Activated CD8-positive, alpha-beta T cell treated with anti-CD3 and anti-CD28 coated beads for 36 hours (primary cell): Measurements from ENCODE around the gene MSMB. TPM values are rescaled to one million over a fixed set of nuclear protein-coding genes. Genes with fewer than 3 reads are reported as not detected.
"Not testable (repeated sequence)": the region's sequence is repeated elsewhere in the genome, so short reads cannot be mapped to it uniquely, and the experiment has no call there.

Experiments used
- ATAC-seq: fragments of 200-7000 bp; cut with Tn5 transposase; one replicate; pipeline ENCODE4 v1.10.0; 2021; ENCODE audit warnings: mild to moderate bottlenecking, moderate library complexity
- CTCF ChIA-PET: fragments of 350-600 bp; sonication (Branson Sonifier 250); formaldehyde crosslinking; loops from one replicate; lab custom pipeline; 2021; ENCODE audit warnings: antibody characterized with exemption; lab: Charles Lee
- POLR2A ChIA-PET: fragments of 350-600 bp; sonication (Branson Sonifier 250); formaldehyde crosslinking; loops from one replicate; lab custom pipeline; 2021; ENCODE audit warnings: antibody characterized with exemption; lab: Charles Lee
- DNase-seq: peaks from one replicate; pipeline ENCODE4 v3.0.0-alpha.2; 2020
- H3K27ac Mint-ChIP-seq: one replicate; pipeline ENCODE4 v1.8.0; 2021; ENCODE audit warnings: mild to moderate bottlenecking, mixed read lengths
- H3K27me3 Mint-ChIP-seq: one replicate; pipeline ENCODE4 v1.8.0; 2021; ENCODE audit warnings: mixed read lengths
- H3K36me3 Mint-ChIP-seq: one replicate; pipeline ENCODE4 v1.8.0; 2021; ENCODE audit warnings: low read depth, mixed read lengths
- H3K4me1 Mint-ChIP-seq: one replicate; pipeline ENCODE4 v1.8.0; 2021; ENCODE audit warnings: low read depth, mixed read lengths
- H3K4me3 Mint-ChIP-seq: one replicate; pipeline ENCODE4 v1.8.0; 2021; ENCODE audit warnings: mild to moderate bottlenecking, moderate library complexity, mixed read lengths
- H3K9me3 Mint-ChIP-seq: one replicate; pipeline ENCODE4 v1.8.0; 2021; ENCODE audit warnings: mixed read lengths
- intact Hi-C: fragments of 100-400 bp; cut with micrococcal nuclease; formaldehyde crosslinking; loops from one replicate; pipeline ENCODE4 v1.10.0; 2022
- total RNA-seq, 2 experiments: library from RNA; stranded (reverse); gene quantifications; one replicate each; pipeline ENCODE4 v1.2.3, GENCODE V29; 2021
- TF ChIP-seq, protein P1 (sequence below): fragments of 200-600 bp; IDR thresholded peaks from one replicate; pipeline ENCODE4 v1.8.0; 2022; ENCODE audit warnings: antibody characterized with exemption, mild to moderate bottlenecking

Gene MSMB
- total RNA-seq, 2 experiments from 2014 or later = not detected

DNA sequence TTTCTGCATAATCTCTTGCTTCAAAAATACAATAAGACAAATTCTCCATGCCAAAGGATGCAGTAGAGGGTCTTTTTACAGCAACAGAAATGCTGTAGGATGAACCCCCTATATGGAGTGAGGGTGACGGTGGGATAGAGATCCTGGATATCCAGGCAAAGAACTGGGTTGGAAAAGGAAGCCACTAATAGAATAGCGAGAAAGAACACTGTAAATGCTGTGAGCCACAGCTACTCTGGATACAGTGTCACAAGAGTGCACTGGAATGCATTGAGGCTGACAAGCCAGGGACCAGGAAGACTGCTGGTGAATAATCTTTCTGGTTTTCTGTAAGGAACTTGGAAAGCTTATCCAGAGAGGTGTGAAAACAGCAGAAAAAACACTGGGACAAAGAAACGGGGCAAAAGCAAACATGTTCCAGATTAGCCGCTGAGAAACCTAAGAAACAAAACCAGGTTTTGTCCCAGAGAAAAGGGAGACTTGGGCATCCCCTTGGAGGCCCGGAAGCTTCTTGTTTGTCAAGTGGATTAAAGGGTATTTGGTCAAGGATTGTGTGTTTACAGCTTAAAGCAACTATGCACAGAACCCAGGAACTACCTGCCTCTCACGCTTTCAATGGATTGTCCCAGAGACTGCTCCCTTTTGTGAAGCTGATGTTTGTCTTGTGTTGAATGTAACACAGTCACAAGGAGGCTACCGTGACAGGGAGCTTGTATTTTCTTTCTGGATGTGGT is 6.2 kb upstream of the MSMB start:
- H3K9me3 Mint-ChIP-seq = peaks cover 3% of the 10 kb centered on the region
- no peak overlapping the region for H3K27ac Mint-ChIP-seq
- H3K36me3 Mint-ChIP-seq = no peaks in the 10 kb centered on the region
- ATAC-seq = no peak
- H3K4me3 Mint-ChIP-seq = no peak overlapping the region
- POLR2A ChIA-PET = no interaction called here
- H3K27me3 Mint-ChIP-seq = no peaks in the 10 kb centered on the region
- TF ChIP-seq, protein P1, sequence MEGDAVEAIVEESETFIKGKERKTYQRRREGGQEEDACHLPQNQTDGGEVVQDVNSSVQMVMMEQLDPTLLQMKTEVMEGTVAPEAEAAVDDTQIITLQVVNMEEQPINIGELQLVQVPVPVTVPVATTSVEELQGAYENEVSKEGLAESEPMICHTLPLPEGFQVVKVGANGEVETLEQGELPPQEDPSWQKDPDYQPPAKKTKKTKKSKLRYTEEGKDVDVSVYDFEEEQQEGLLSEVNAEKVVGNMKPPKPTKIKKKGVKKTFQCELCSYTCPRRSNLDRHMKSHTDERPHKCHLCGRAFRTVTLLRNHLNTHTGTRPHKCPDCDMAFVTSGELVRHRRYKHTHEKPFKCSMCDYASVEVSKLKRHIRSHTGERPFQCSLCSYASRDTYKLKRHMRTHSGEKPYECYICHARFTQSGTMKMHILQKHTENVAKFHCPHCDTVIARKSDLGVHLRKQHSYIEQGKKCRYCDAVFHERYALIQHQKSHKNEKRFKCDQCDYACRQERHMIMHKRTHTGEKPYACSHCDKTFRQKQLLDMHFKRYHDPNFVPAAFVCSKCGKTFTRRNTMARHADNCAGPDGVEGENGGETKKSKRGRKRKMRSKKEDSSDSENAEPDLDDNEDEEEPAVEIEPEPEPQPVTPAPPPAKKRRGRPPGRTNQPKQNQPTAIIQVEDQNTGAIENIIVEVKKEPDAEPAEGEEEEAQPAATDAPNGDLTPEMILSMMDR = no peak
- no peaks in the 10 kb centered on the region for H3K4me1 Mint-ChIP-seq
- CTCF ChIA-PET = interaction anchor here (1.2 kb wide), 1 partner anchor 19 kb away, joined by 3 read pairs; no protein-coding TSS in a partner anchor
- intact Hi-C loops = no loop called here
- DNase-seq = no peak

DNA sequence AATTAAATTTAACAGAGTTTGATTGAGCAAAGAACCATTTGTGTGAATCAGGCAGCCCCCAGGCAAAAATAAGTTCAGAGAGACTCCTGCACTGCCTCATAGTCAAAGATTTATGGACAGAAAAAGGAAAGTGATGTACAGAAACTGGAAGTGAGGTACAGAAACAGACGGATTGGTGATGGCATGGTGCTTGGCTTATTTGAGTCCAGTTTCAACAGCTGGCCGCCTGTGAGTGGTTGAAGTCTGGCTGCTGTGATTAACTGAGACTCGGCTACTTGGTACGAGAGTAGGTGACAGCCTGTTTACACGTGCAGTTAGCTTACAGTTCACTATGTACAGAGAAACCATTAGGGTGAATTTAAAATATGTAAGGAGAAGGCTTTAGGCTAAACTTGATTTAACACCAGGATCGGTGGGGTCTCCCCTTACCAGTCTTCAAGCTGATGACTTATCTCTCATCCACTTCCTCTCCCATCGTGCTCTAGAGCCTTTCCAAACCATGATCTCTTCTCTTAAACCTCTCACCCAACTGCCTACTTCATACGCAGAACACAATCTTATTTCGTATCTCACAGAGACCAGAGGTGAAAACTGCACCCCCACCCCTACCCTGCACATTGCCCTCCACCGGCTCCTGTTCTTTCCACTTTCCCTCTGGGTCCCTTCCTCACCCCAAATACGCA is 5.0 kb upstream of the MSMB start:
- ChIA-PET POLR2A (interaction anchor here (1.1 kb wide), 1 partner anchor 22 kb away, joined by 3 read pairs; no protein-coding TSS in a partner anchor), CTCF (no interaction called here)
- TF ChIP-seq, protein P1 = no peak
- Mint-ChIP-seq H3K27me3 (no peaks in the 10 kb centered on the region), H3K9me3 (no peaks in the 10 kb centered on the region), H3K27ac (no peak overlapping the region), H3K36me3 (no peaks in the 10 kb centered on the region), H3K4me1 (no peaks in the 10 kb centered on the region), H3K4me3 (no peak overlapping the region)
- intact Hi-C loops = no loop called here
- ATAC-seq (no peak), DNase-seq (no peak)

DNA sequence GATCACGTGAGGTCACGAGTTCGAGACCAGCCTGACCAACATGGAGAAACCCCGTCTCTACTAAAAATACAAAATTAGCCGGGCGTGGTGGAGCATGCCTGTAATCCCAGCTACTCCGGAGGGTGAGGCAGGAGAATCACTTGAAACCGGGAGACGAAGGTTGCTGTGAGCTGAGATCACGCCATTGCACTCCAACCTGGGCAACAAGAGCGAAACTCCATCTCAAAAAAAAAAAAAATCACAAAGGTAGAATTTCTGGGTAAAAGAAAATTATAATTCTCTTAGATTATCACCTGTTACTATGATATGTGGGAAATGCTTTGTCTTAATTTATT is 3.4 kb upstream of the MSMB start:
- CTCF ChIA-PET, H3K27me3 Mint-ChIP-seq, H3K9me3 Mint-ChIP-seq, POLR2A ChIA-PET, H3K36me3 Mint-ChIP-seq, H3K4me1 Mint-ChIP-seq, H3K4me3 Mint-ChIP-seq, intact Hi-C loops, DNase-seq, ATAC-seq, H3K27ac Mint-ChIP-seq: not testable (repeated sequence)

DNA sequence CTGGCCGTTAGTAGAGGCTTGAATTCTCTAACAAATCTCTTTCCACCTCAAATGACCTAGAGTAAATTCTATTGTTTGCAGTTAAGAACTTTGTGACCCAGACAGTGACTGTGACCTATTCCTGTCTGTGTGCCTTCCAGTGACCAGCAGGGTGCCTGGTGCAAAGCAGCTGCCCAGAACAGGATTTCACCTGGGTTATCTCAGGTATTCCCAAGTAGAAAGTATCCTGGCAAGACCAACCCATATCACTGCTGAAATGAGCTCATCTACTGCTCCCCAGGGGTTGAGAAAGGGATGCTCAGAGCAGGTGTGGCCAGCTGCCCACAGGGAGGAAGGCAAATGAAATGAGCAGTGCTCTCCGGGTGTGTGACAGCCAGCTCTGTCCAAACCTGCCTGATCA is 2.1 kb upstream of the MSMB start:
- CTCF ChIA-PET = no interaction called here

DNA sequence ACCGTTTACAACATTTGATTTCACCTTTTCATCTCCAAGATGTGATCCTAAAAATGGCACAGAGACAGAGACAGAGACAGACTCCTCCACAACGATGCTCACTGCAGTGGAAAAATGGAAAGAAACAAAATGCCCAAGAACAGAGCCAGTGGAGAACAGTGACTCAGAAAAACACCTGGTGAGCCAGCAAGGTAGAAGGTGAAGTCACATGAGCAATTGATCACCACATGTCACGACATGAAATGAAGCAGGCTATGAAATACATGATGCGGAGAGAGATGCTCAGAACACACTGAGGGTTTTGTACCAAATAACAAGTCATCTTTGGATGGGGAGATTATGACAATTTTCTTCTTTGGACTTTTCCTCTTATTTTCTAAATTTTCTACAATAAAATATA is 3.5 kb downstream of the MSMB start:
- intact Hi-C loops = no loop called here
- no peaks in the 10 kb centered on the region for H3K27me3 Mint-ChIP-seq
- H3K9me3 Mint-ChIP-seq = no peaks in the 10 kb centered on the region
- H3K36me3 Mint-ChIP-seq = no peaks in the 10 kb centered on the region
- no peak overlapping the region for H3K27ac Mint-ChIP-seq
- CTCF ChIA-PET = no interaction called here
- DNase-seq = no peak
- H3K4me3 Mint-ChIP-seq = no peak overlapping the region
- no peaks in the 10 kb centered on the region for H3K4me1 Mint-ChIP-seq
- POLR2A ChIA-PET = no interaction called here
- no peak for ATAC-seq
- TF ChIP-seq, protein P1 = no peak

More for the DNA sequence above, 2.1 kb upstream of the MSMB start:
- ATAC-seq = no peak
- Mint-ChIP-seq H3K4me3 (no peak overlapping the region), H3K4me1 (no peaks in the 10 kb centered on the region), H3K27me3 (no peaks in the 10 kb centered on the region), H3K27ac (no peak overlapping the region), H3K36me3 (no peaks in the 10 kb centered on the region), H3K9me3 (no peaks in the 10 kb centered on the region)
- DNase-seq = no peak
- POLR2A ChIA-PET = no interaction called here
- TF ChIP-seq, protein P1 = no peak
- intact Hi-C loops = no loop called here
